HepG2 (cell line): ENCODE measurements around the gene MEMO1. TPM values are rescaled to one million over a fixed set of nuclear protein-coding genes. Genes with fewer than 3 reads are reported as not detected.

Experiments
- AGO1 ChIP-seq: fragments of 200-400 bp; formaldehyde crosslinking; IDR thresholded peaks from 2 replicates; pipeline ENCODE4 v1.6.1; 2017; ENCODE audit warnings: mild to moderate bottlenecking, low read depth, low read length, moderate library complexity; ENCODE audit not compliant: poor library complexity, severe bottlenecking
- ATF6 ChIP-seq: sonication (generic); formaldehyde crosslinking; conservative IDR thresholded peaks from 2 replicates; pipeline ENCODE4 v1.4.0; 2020; ENCODE audit warnings: missing genetic modification reagents
- CEBPZ ChIP-seq: IDR thresholded peaks from 2 replicates; pipeline ENCODE4 v1.6.1; 2012; ENCODE audit warnings: low read length, improper control_type of control experiment
- IRX3 ChIP-seq: sonication (generic); formaldehyde crosslinking; IDR thresholded peaks from 2 replicates; pipeline ENCODE4 v1.8.1; 2023; ENCODE audit warnings: mild to moderate bottlenecking, low read depth, missing genetic modification reagents, borderline replicate concordance
- MLXIP ChIP-seq: sonication (generic); formaldehyde crosslinking; IDR thresholded peaks from 2 replicates; pipeline ENCODE4 v1.9.0; 2021; ENCODE audit warnings: missing genetic modification reagents, borderline replicate concordance
- NFE2L2 ChIP-seq: fragments of 150-350 bp; IDR thresholded peaks from 2 replicates; pipeline ENCODE4 v1.6.1; 2014; ENCODE audit warnings: low read length
- NR2F2 ChIP-seq: IDR thresholded peaks from 2 replicates; pipeline ENCODE4 v1.6.1; 2012; ENCODE audit warnings: low read depth, inconsistent platforms, borderline replicate concordance
- PLRG1 ChIP-seq: fragments of 450-650 bp; conservative IDR thresholded peaks from 2 replicates; pipeline ENCODE4 v1.6.1; 2016
- POGK ChIP-seq: sonication (generic); formaldehyde crosslinking; conservative IDR thresholded peaks from 2 replicates; pipeline ENCODE4 v1.8.0; 2022; ENCODE audit warnings: mild to moderate bottlenecking, moderate library complexity, missing genetic modification reagents
- ZNF589 ChIP-seq: sonication (generic); formaldehyde crosslinking; conservative IDR thresholded peaks from 2 replicates; pipeline ENCODE4 v1.8.0; 2022; ENCODE audit warnings: mild to moderate bottlenecking, moderate library complexity, missing genetic modification reagents
- ZNF609 ChIP-seq: sonication (generic); formaldehyde crosslinking; IDR thresholded peaks from 2 replicates; pipeline ENCODE4 v1.4.0; 2020; ENCODE audit warnings: mild to moderate bottlenecking, missing genetic modification reagents, borderline replicate concordance
- ZNF672 ChIP-seq: sonication (generic); formaldehyde crosslinking; IDR thresholded peaks from 2 replicates; pipeline ENCODE4 v1.8.1; 2022; ENCODE audit warnings: missing genetic modification reagents
- polyA plus RNA-seq, 8 experiments: library from polyadenylated mRNA; depleted of rRNA in 3 of 8; stranded (reverse) in 7 of 8; unstranded in 1 of 8; fragments of >200 nt; fragmentation: Illumina TruSeq in 4 of 8; extraction: Trizol in 4 of 8; gene quantifications; 2 replicates each; pipeline versions ENCODE4 v1.2.1 to v1.2.3, GENCODE V29; 2011 to 2016; ENCODE audit warnings: low read depth in 4 of 8, missing spikeins in 1 of 8, mixed read lengths in 1 of 8; ENCODE audit not compliant: insufficient read depth in 1 of 8
- total RNA-seq, 5 experiments: library from RNA; depleted of rRNA; stranded (reverse); fragments of >200 nt; fragmentation: Illumina TruSeq; extraction: Trizol; gene quantifications; 2 replicates each; pipeline ENCODE4 v1.2.3, GENCODE V29; 2016; ENCODE audit warnings: low read depth in 1 of 5

MEMO1 gene
- total and polyA plus RNA-seq, 2 of the 13 experiments (the other 11 are each of a cell fraction or from before 2014, with no cell fraction given), result 69.8 to 81.6 TPM

GRCh38 chr2:32039447-32040219 lies 28.8 kb upstream of the MEMO1 start, which contains the start of gene DPY30 (continued):
- TF ChIP-seq ZNF609 (CRISPR knock-in tag), result peak; percentile 34; the same call in 1 of the 2 replicates
- TF ChIP-seq PLRG1, result no peak
- TF ChIP-seq POGK (CRISPR knock-in tag), result peak; percentile 92; the same call in 1 of the 2 replicates
- 0 out of 2 replicates have a peak, but pooled peaks have one; percentile 58 for TF ChIP-seq ZNF589 (CRISPR knock-in tag)
- TF ChIP-seq ZNF672, result no peak
- 0 out of 2 replicates have a peak, but pooled peaks have one; percentile 57 for TF ChIP-seq ATF6 (CRISPR knock-in tag)
- peak; percentile 42; the same call in 1 of the 2 replicates for TF ChIP-seq NR2F2
- peak; percentile 53 for TF ChIP-seq AGO1
- TF ChIP-seq IRX3, result 0 out of 2 replicates have a peak, but pooled peaks have one; percentile 50
- no peak for TF ChIP-seq MLXIP
- TF ChIP-seq NFE2L2, result no peak
- no peak for TF ChIP-seq CEBPZ
